Chondrocyte (in vitro differentiated cells): Measurements from ENCODE around the gene NKD1. TPM values are rescaled to one million over a fixed set of nuclear protein-coding genes. Genes with fewer than 3 reads are reported as not detected.
A peak's percentile ranks its signal among the peaks of the same experiment; 100 is the strongest.

Experiments used
- DNase-seq: peaks from one replicate; pipeline ENCODE4 v3.0.0; 2021; ENCODE audit warnings: mixed read lengths, low spot score
- H3K27ac Mint-ChIP-seq: one replicate; pipeline ENCODE4 v1.8.0; 2021; ENCODE audit warnings: mild to moderate bottlenecking, moderate library complexity, mixed read lengths; ENCODE audit not compliant: unreplicated experiment
- H3K27me3 Mint-ChIP-seq: 2 replicates; pipeline ENCODE4 v1.8.0; 2021; ENCODE audit warnings: low read depth, mixed read lengths
- H3K36me3 Mint-ChIP-seq: 2 replicates; pipeline ENCODE4 v1.8.0; 2021; ENCODE audit warnings: low read depth, mixed read lengths
- H3K4me1 Mint-ChIP-seq: 2 replicates; pipeline ENCODE4 v1.8.0; 2021; ENCODE audit warnings: low read depth, mild to moderate bottlenecking, mixed read lengths
- H3K4me3 Mint-ChIP-seq: one replicate; pipeline ENCODE4 v1.8.0; 2021; ENCODE audit warnings: mild to moderate bottlenecking, moderate library complexity, mixed read lengths; ENCODE audit not compliant: unreplicated experiment
- H3K9me3 Mint-ChIP-seq: 2 replicates; pipeline ENCODE4 v1.8.0; 2021; ENCODE audit warnings: low read depth, mixed read lengths
- total RNA-seq: library from RNA; stranded (reverse); gene quantifications from 3 replicates; pipeline ENCODE4 v1.2.1, GENCODE V29; 2021
- TF ChIP-seq, protein P1 (sequence below): fragments of 200-600 bp; sonication (generic); IDR thresholded peaks from 2 replicates; pipeline ENCODE4 v1.5.0; 2021; ENCODE audit warnings: antibody characterized with exemption, mild to moderate bottlenecking, moderate library complexity

Gene NKD1
- total RNA-seq, 1 donor from 2014 or later: 8.0 TPM

GRCh38 chr16:50602126-50602525 lies 53.9 kb downstream of the NKD1 start:
- Mint-ChIP-seq H3K4me1 (peaks cover 41% of the 10 kb centered on the region), H3K27ac (no peak overlapping the region)

GRCh38 chr16:50602531-50603205 lies 54.5 kb downstream of the NKD1 start:
- Mint-ChIP-seq H3K4me3 (no peak overlapping the region), H3K36me3 (no peaks in the 10 kb centered on the region), H3K4me1 (peaks cover 41% of the 10 kb centered on the region), H3K9me3 (no peaks in the 10 kb centered on the region), H3K27ac (peak overlapping the region; percentile 87), H3K27me3 (no peaks in the 10 kb centered on the region)
- TF ChIP-seq, protein P1, sequence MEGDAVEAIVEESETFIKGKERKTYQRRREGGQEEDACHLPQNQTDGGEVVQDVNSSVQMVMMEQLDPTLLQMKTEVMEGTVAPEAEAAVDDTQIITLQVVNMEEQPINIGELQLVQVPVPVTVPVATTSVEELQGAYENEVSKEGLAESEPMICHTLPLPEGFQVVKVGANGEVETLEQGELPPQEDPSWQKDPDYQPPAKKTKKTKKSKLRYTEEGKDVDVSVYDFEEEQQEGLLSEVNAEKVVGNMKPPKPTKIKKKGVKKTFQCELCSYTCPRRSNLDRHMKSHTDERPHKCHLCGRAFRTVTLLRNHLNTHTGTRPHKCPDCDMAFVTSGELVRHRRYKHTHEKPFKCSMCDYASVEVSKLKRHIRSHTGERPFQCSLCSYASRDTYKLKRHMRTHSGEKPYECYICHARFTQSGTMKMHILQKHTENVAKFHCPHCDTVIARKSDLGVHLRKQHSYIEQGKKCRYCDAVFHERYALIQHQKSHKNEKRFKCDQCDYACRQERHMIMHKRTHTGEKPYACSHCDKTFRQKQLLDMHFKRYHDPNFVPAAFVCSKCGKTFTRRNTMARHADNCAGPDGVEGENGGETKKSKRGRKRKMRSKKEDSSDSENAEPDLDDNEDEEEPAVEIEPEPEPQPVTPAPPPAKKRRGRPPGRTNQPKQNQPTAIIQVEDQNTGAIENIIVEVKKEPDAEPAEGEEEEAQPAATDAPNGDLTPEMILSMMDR: no peak
- DNase-seq: no peak

More at GRCh38 chr16:50602126-50602525, 53.9 kb downstream of the NKD1 start:
- Mint-ChIP-seq H3K4me3 (no peak overlapping the region), H3K27me3 (no peaks in the 10 kb centered on the region), H3K36me3 (no peaks in the 10 kb centered on the region), H3K9me3 (no peaks in the 10 kb centered on the region)
- DNase-seq: no peak
- TF ChIP-seq, protein P1: no peak

GRCh38 chr16:50603206-50604064 lies 55.2 kb downstream of the NKD1 start:
- H3K36me3 Mint-ChIP-seq: no peaks in the 10 kb centered on the region
- H3K27me3 Mint-ChIP-seq: no peaks in the 10 kb centered on the region
- TF ChIP-seq, protein P1: no peak
- no peak for DNase-seq
- H3K9me3 Mint-ChIP-seq: no peaks in the 10 kb centered on the region
- peak overlapping the region; percentile 87 for H3K27ac Mint-ChIP-seq
- peaks cover 41% of the 10 kb centered on the region for H3K4me1 Mint-ChIP-seq
- H3K4me3 Mint-ChIP-seq: peak overlapping the region; percentile 33

DNA sequence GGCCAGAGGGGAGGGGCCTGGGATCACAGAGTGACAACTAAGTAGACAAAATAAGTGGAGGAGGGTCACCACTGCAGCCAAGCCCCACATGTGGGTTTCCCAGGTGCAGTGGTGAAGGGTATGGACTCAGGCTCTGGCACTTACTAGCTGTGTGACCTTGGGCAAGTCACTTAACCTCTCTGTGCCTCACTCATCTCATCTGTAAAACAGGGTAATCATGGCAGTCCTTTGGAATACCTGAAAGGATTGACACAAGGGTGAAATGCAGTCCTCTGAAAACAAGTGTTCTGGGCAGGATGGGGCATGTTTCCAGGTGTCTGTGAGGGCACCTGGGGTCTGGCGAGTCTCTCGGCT lies 55.8 kb downstream of the NKD1 start:
- H3K4me3 Mint-ChIP-seq: no peak overlapping the region

DNA sequence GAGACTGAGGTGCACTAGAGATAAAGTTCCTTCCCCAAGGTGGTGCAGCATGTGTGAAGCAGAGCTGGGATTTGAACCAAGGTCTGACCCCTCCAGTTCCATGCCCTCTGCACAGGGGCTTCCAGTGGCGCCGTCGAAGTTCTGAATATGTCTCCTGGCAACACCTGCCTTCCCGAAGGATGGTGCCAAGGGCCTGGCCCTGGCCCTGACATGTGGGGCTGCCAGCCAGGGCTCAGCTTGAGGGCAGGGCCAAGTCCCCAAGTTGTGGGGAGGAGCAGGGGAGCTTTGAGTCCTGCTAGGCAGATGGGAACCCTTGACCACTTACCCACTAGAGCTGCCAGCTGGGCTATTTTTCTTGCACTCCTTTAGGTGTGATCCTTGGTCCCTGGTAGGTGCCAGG lies 56.4 kb downstream of the NKD1 start:
- peaks cover 41% of the 10 kb centered on the region for H3K4me1 Mint-ChIP-seq
- no peak overlapping the region for H3K4me3 Mint-ChIP-seq
- no peak overlapping the region for H3K27ac Mint-ChIP-seq
- TF ChIP-seq, protein P1: no peak
- H3K27me3 Mint-ChIP-seq: no peaks in the 10 kb centered on the region
- no peaks in the 10 kb centered on the region for H3K36me3 Mint-ChIP-seq
- no peak for DNase-seq
- no peaks in the 10 kb centered on the region for H3K9me3 Mint-ChIP-seq

More for the DNA sequence above, 55.8 kb downstream of the NKD1 start:
- Mint-ChIP-seq H3K36me3 (no peaks in the 10 kb centered on the region), H3K27me3 (no peaks in the 10 kb centered on the region), H3K27ac (peak overlapping the region; percentile 34), H3K4me1 (peaks cover 41% of the 10 kb centered on the region), H3K9me3 (no peaks in the 10 kb centered on the region)
- no peak for DNase-seq
- TF ChIP-seq, protein P1: no peak
